ENCODE results near the gene ITPRIPL1. TPM values are rescaled to one million over a fixed set of nuclear protein-coding genes. Genes with fewer than 3 reads are reported as not detected.

The ITPRIPL1 gene
- total RNA-seq, 3 donors from 2014 or later, result 0.43 to 1.4 (median 1.3) TPM

DNA sequence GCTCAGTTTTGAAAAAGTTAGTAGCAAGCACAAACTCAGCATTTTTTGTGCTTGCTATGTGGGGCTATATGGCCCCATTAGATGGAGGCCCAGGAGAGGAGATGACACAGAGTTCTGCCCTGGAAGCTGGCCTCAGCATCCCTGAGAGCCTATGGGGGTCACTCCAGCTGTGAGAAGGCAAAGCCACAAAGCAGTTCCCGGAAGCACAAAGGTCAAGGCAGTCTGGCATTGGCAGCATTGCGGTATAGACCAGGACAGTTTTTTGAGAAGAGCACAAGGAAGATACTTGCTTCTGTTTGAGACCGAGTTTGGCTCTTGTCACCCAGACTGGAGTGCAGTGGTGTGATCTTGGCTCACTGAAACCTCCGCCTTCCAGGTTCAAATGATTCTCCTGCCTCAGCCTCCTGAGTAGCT, 7.5 kb upstream of the ITPRIPL1 start:
- no peak overlapping the region for H3K4me3 ChIP-seq
- no peaks in the 10 kb centered on the region for H3K9me3 ChIP-seq
- H3K36me3 ChIP-seq (ENCODE audit: low read depth), result no peaks in the 10 kb centered on the region
- intact Hi-C loops (cut with DNase I, micrococcal nuclease), result no loop called here
- TF ChIP-seq, protein P1, sequence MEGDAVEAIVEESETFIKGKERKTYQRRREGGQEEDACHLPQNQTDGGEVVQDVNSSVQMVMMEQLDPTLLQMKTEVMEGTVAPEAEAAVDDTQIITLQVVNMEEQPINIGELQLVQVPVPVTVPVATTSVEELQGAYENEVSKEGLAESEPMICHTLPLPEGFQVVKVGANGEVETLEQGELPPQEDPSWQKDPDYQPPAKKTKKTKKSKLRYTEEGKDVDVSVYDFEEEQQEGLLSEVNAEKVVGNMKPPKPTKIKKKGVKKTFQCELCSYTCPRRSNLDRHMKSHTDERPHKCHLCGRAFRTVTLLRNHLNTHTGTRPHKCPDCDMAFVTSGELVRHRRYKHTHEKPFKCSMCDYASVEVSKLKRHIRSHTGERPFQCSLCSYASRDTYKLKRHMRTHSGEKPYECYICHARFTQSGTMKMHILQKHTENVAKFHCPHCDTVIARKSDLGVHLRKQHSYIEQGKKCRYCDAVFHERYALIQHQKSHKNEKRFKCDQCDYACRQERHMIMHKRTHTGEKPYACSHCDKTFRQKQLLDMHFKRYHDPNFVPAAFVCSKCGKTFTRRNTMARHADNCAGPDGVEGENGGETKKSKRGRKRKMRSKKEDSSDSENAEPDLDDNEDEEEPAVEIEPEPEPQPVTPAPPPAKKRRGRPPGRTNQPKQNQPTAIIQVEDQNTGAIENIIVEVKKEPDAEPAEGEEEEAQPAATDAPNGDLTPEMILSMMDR (IDR thresholded peaks at IDR 0.05), result no peak
- no peak for ATAC-seq
- H3K4me1 ChIP-seq (ENCODE audit: low read depth), result peaks cover 8% of the 10 kb centered on the region
- DNase-seq, result no peak

- no peak for ATAC-seq
- H3K4me1 ChIP-seq (ENCODE audit: low read depth), result peaks cover 8% of the 10 kb centered on the region
- no peak overlapping the region for H3K4me3 ChIP-seq
- no peak for DNase-seq
- no peaks in the 10 kb centered on the region for H3K36me3 ChIP-seq (ENCODE audit: low read depth)
- intact Hi-C loops (cut with DNase I, micrococcal nuclease), result no loop called here
- no peaks in the 10 kb centered on the region for H3K9me3 ChIP-seq
- TF ChIP-seq, protein P1 (IDR thresholded peaks at IDR 0.05), result no peak
Observed at GRCh38 chr2:96318723-96319122, 6.4 kb upstream of the ITPRIPL1 start.

DNA sequence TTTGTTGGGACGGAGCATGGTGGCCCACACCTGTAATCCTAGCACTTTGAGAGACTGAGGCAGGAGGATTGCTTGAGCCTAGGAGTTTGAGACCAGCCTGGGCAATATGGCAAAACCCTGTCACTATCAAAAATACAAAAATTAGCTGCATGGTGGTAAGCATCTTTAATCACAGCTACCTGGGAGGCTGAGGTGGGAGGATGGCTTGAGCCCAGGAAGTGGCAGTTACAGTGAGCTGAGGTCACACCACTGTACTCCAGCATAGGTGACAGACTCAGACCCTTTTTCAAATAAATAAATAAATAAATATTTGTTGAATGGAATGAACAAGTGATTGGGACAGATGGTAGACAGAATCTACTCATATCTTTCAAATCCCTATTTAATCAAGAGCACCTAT, 5.7 kb upstream of the ITPRIPL1 start:
- intact Hi-C loops (cut with DNase I, micrococcal nuclease), result no loop called here
- Histone ChIP-seq H3K4me1 (ENCODE audit: low read depth) (peaks cover 8% of the 10 kb centered on the region), H3K36me3 (ENCODE audit: low read depth) (no peaks in the 10 kb centered on the region), H3K4me3 (no peak overlapping the region), H3K9me3 (no peaks in the 10 kb centered on the region)
- TF ChIP-seq, protein P1 (IDR thresholded peaks at IDR 0.05), result no peak
- ATAC-seq (no peak), DNase-seq (no peak)

GRCh38 chr2:96320326-96320725, 4.8 kb upstream of the ITPRIPL1 start:
- DNase-seq (no peak), ATAC-seq (no peak)
- intact Hi-C loops (cut with DNase I, micrococcal nuclease), result no loop called here
- H3K36me3 ChIP-seq (ENCODE audit: low read depth), result no peaks in the 10 kb centered on the region
- TF ChIP-seq, protein P1 (IDR thresholded peaks at IDR 0.05), result no peak
- no peaks in the 10 kb centered on the region for H3K9me3 ChIP-seq
- no peak overlapping the region for H3K4me3 ChIP-seq
- peaks cover 9% of the 10 kb centered on the region for H3K4me1 ChIP-seq (ENCODE audit: low read depth)

GRCh38 chr2:96320728-96321622, 4.1 kb upstream of the ITPRIPL1 start:
- TF ChIP-seq, protein P1 (IDR thresholded peaks at IDR 0.05), result no peak
- H3K36me3 ChIP-seq (ENCODE audit: low read depth), result no peaks in the 10 kb centered on the region

More at GRCh38 chr2:96320728-96321622, 4.1 kb upstream of the ITPRIPL1 start:
- no peaks in the 10 kb centered on the region for H3K9me3 ChIP-seq
- intact Hi-C loops (cut with DNase I, micrococcal nuclease), result no loop called here
- H3K4me3 ChIP-seq, result peak overlapping the region; percentile 22
- peaks cover 15% of the 10 kb centered on the region for H3K4me1 ChIP-seq (ENCODE audit: low read depth)
- ATAC-seq (peak; percentile 48), DNase-seq (peak; percentile 34 to 63 (median 51))

All from mucosa of descending colon (tissue), 3 donors.